Stimulated activated effector memory CD8-positive, alpha-beta T cell treated with anti-CD3 and anti-CD28 coated beads, Interleukin-12 subunit alpha, Interleukin-12 subunit beta, amount 100 ng/mL, for 72 hours (primary cell): ENCODE data around the gene AUTS2.

ENCODE experiments used
- ATAC-seq: fragments of 150-1000 bp; cut with Tn5 transposase; 2 replicates; pipeline ENCODE4 v1.10.0; 2021
- DNase-seq, 2 donors: peaks; one replicate each; pipeline ENCODE4 v3.0.0; 2021 to 2022; ENCODE audit warnings: low spot score in 2 of 2
- H3K27ac Mint-ChIP-seq: one replicate; pipeline ENCODE4 v1.8.0; 2022; ENCODE audit warnings: mild to moderate bottlenecking, mixed read lengths
- H3K36me3 Mint-ChIP-seq: one replicate; pipeline ENCODE4 v1.8.0; 2022; ENCODE audit warnings: mild to moderate bottlenecking, mixed read lengths
- H3K4me1 Mint-ChIP-seq: one replicate; pipeline ENCODE4 v1.8.0; 2022; ENCODE audit warnings: mixed read lengths
- H3K4me3 Mint-ChIP-seq: one replicate; pipeline ENCODE4 v1.8.0; 2022; ENCODE audit warnings: mild to moderate bottlenecking, mixed read lengths
- H3K9me3 Mint-ChIP-seq: one replicate; pipeline ENCODE4 v1.8.0; 2022; ENCODE audit warnings: mixed read lengths

AUTS2 gene

GRCh38 chr7:70053421-70053820 is 455.1 kb downstream of the AUTS2 start:
- no peaks in the 10 kb centered on the region for H3K9me3 Mint-ChIP-seq
- no peak overlapping the region for H3K27ac Mint-ChIP-seq
- no peaks in the 10 kb centered on the region for H3K36me3 Mint-ChIP-seq
- ATAC-seq (no peak), DNase-seq (no peak)
- H3K4me3 Mint-ChIP-seq, result no peak overlapping the region
- H3K4me1 Mint-ChIP-seq, result no peaks in the 10 kb centered on the region

- DNase-seq (no peak), ATAC-seq (no peak)
These were observed 455.7 kb downstream of the AUTS2 start for GRCh38 chr7:70053989-70054388.

GRCh38 chr7:70056363-70056762 is 458.1 kb downstream of the AUTS2 start:
- Mint-ChIP-seq H3K9me3 (no peaks in the 10 kb centered on the region), H3K36me3 (no peaks in the 10 kb centered on the region), H3K4me3 (no peak overlapping the region), H3K27ac (no peak overlapping the region), H3K4me1 (peaks cover 12% of the 10 kb centered on the region)
- DNase-seq (no peak), ATAC-seq (no peak)

More at GRCh38 chr7:70053989-70054388, 455.7 kb downstream of the AUTS2 start:
- H3K4me3 Mint-ChIP-seq, result no peak overlapping the region
- H3K9me3 Mint-ChIP-seq, result no peaks in the 10 kb centered on the region
- no peaks in the 10 kb centered on the region for H3K36me3 Mint-ChIP-seq
- H3K4me1 Mint-ChIP-seq, result no peaks in the 10 kb centered on the region
- no peak overlapping the region for H3K27ac Mint-ChIP-seq

- Mint-ChIP-seq H3K36me3 (no peaks in the 10 kb centered on the region), H3K4me1 (peaks cover 12% of the 10 kb centered on the region), H3K9me3 (no peaks in the 10 kb centered on the region), H3K27ac (no peak overlapping the region), H3K4me3 (no peak overlapping the region)
- DNase-seq (no peak), ATAC-seq (no peak)
These were observed 462.2 kb downstream of the AUTS2 start for GRCh38 chr7:70060298-70061068.

- ATAC-seq, result no peak
- H3K27ac Mint-ChIP-seq, result no peak overlapping the region
- peaks cover 12% of the 10 kb centered on the region for H3K4me1 Mint-ChIP-seq
- no peak overlapping the region for H3K4me3 Mint-ChIP-seq
- no peaks in the 10 kb centered on the region for H3K36me3 Mint-ChIP-seq
- H3K9me3 Mint-ChIP-seq, result no peaks in the 10 kb centered on the region
- no peak for DNase-seq
These were observed 465.1 kb downstream of the AUTS2 start for GRCh38 chr7:70063371-70063770.

- H3K27ac Mint-ChIP-seq, result no peak overlapping the region
- H3K4me1 Mint-ChIP-seq, result peaks cover 12% of the 10 kb centered on the region
- ATAC-seq (no peak), DNase-seq (no peak)
- H3K9me3 Mint-ChIP-seq, result no peaks in the 10 kb centered on the region
- H3K4me3 Mint-ChIP-seq, result no peak overlapping the region
- H3K36me3 Mint-ChIP-seq, result no peaks in the 10 kb centered on the region
These were observed 465.7 kb downstream of the AUTS2 start for GRCh38 chr7:70063927-70064326.

GRCh38 chr7:70066844-70067243 is 468.6 kb downstream of the AUTS2 start:
- ATAC-seq, result no peak
- Mint-ChIP-seq H3K36me3 (no peaks in the 10 kb centered on the region), H3K4me3 (no peak overlapping the region), H3K9me3 (no peaks in the 10 kb centered on the region), H3K27ac (no peak overlapping the region), H3K4me1 (no peaks in the 10 kb centered on the region)
- DNase-seq, result no peak

- DNase-seq (no peak), ATAC-seq (no peak)
- Mint-ChIP-seq H3K4me3 (no peak overlapping the region), H3K27ac (no peak overlapping the region), H3K9me3 (no peaks in the 10 kb centered on the region), H3K36me3 (no peaks in the 10 kb centered on the region), H3K4me1 (no peaks in the 10 kb centered on the region)
These were observed 470.3 kb downstream of the AUTS2 start for GRCh38 chr7:70068531-70068930.

- no peak for DNase-seq
- Mint-ChIP-seq H3K4me3 (no peak overlapping the region), H3K9me3 (no peaks in the 10 kb centered on the region), H3K27ac (no peak overlapping the region), H3K36me3 (no peaks in the 10 kb centered on the region), H3K4me1 (no peaks in the 10 kb centered on the region)
- ATAC-seq, result no peak
These were observed 471.7 kb downstream of the AUTS2 start for GRCh38 chr7:70069977-70070376.

GRCh38 chr7:70071766-70072165 is 473.5 kb downstream of the AUTS2 start:
- H3K9me3 Mint-ChIP-seq, result no peaks in the 10 kb centered on the region
- DNase-seq (no peak), ATAC-seq (no peak)
- H3K27ac Mint-ChIP-seq, result no peak overlapping the region
- no peaks in the 10 kb centered on the region for H3K4me1 Mint-ChIP-seq
- no peaks in the 10 kb centered on the region for H3K36me3 Mint-ChIP-seq
- H3K4me3 Mint-ChIP-seq, result no peak overlapping the region

- DNase-seq (no peak), ATAC-seq (no peak)
These were observed 473.9 kb downstream of the AUTS2 start for GRCh38 chr7:70072220-70072619.

GRCh38 chr7:70076325-70076724 is 478.1 kb downstream of the AUTS2 start:
- no peak for DNase-seq
- Mint-ChIP-seq H3K36me3 (no peaks in the 10 kb centered on the region), H3K27ac (no peak overlapping the region), H3K4me3 (no peak overlapping the region), H3K9me3 (no peaks in the 10 kb centered on the region), H3K4me1 (no peaks in the 10 kb centered on the region)
- no peak for ATAC-seq

More at GRCh38 chr7:70072220-70072619, 473.9 kb downstream of the AUTS2 start:
- H3K4me1 Mint-ChIP-seq, result no peaks in the 10 kb centered on the region
- H3K4me3 Mint-ChIP-seq, result no peak overlapping the region
- no peaks in the 10 kb centered on the region for H3K36me3 Mint-ChIP-seq
- H3K9me3 Mint-ChIP-seq, result no peaks in the 10 kb centered on the region
- no peak overlapping the region for H3K27ac Mint-ChIP-seq

GRCh38 chr7:70082099-70082611 is 483.9 kb downstream of the AUTS2 start:
- Mint-ChIP-seq H3K4me3 (no peak overlapping the region), H3K9me3 (no peaks in the 10 kb centered on the region), H3K27ac (no peak overlapping the region), H3K36me3 (no peaks in the 10 kb centered on the region), H3K4me1 (no peaks in the 10 kb centered on the region)
- ATAC-seq (no peak), DNase-seq (no peak)

GRCh38 chr7:70091362-70091761 is 493.1 kb downstream of the AUTS2 start:
- Mint-ChIP-seq H3K36me3 (no peaks in the 10 kb centered on the region), H3K4me1 (no peaks in the 10 kb centered on the region), H3K9me3 (peaks cover 7% of the 10 kb centered on the region), H3K4me3 (no peak overlapping the region), H3K27ac (no peak overlapping the region)
- no peak for DNase-seq
- no peak for ATAC-seq

GRCh38 chr7:70092314-70093204 is 494.3 kb downstream of the AUTS2 start:
- Mint-ChIP-seq H3K27ac (no peak overlapping the region), H3K9me3 (peaks cover 5% of the 10 kb centered on the region), H3K36me3 (no peaks in the 10 kb centered on the region), H3K4me3 (no peak overlapping the region), H3K4me1 (no peaks in the 10 kb centered on the region)
- DNase-seq (no peak), ATAC-seq (no peak)
